Upper lobe of left lung (tissue), 6 donors: ENCODE measurements around the gene NRDC. TPM values are rescaled to one million over a fixed set of nuclear protein-coding genes. Genes with fewer than 3 reads are reported as not detected.
"Not testable (repeated sequence)": the region's sequence is repeated elsewhere in the genome, so short reads cannot be mapped to it uniquely, and the experiment has no call there.

ENCODE experiments used
- ATAC-seq, 2 donors: fragments of 200-7000 bp; cut with Tn5 transposase; one replicate each; pipeline ENCODE4 v1.9.1; 2022; ENCODE audit warnings: mild to moderate bottlenecking in 2 of 2, moderate library complexity in 2 of 2; ENCODE audit not compliant: low FRiP score in 2 of 2
- DNase-seq, 2 donors: peaks; one replicate each; pipeline ENCODE4 v3.0.0-alpha.2; 2019 to 2020
- H3K27ac ChIP-seq, 4 donors: fragments of 200-600 bp; sonication (generic); one replicate each; pipeline ENCODE4 v1.5.1; 2016 to 2019
- H3K27me3 ChIP-seq, 4 donors: fragments of 200-600 bp; sonication (generic); one replicate each; pipeline ENCODE4 v1.5.1; 2017 to 2019
- H3K36me3 ChIP-seq, 4 donors: fragments of 200-600 bp; sonication (generic); one replicate each; pipeline ENCODE4 v1.5.1; 2016 to 2019
- H3K4me1 ChIP-seq, 4 donors: fragments of 200-600 bp; sonication (generic); one replicate each; pipeline ENCODE4 v1.5.1; 2018 to 2019
- H3K4me3 ChIP-seq, 4 donors: fragments of 200-600 bp; sonication (generic); one replicate each; pipeline ENCODE4 v1.5.1; 2017 to 2019; ENCODE audit warnings: mild to moderate bottlenecking in 2 of 4, moderate library complexity in 1 of 4
- H3K9me3 ChIP-seq, 4 donors: fragments of 200-600 bp; sonication (generic); one replicate each; pipeline ENCODE4 v1.5.1; 2018 to 2019
- EP300 ChIP-seq, 4 donors: sonication (generic); formaldehyde crosslinking; IDR thresholded peaks; one replicate each; pipeline ENCODE4 v1.5.1; 2017; ENCODE audit warnings: antibody characterized with exemption in 4 of 4, control low read depth in 2 of 4
- POLR2A ChIP-seq, 4 donors: fragments of 450-650 bp; IDR thresholded peaks; one replicate each; pipeline ENCODE4 v1.5.1; 2016 to 2017; ENCODE audit warnings: antibody characterized with exemption in 4 of 4, mild to moderate bottlenecking in 2 of 4
- POLR2AphosphoS5 ChIP-seq, 2 donors: sonication (generic); formaldehyde crosslinking; IDR thresholded peaks; one replicate each; pipeline ENCODE4 v1.5.1; 2017; ENCODE audit warnings: antibody characterized with exemption in 2 of 2
- WGBS, 2 donors: methylation state at CpG; one replicate each; pipeline ENCODE4 v1.1.5; 2017 to 2018; 5-methylcytosine and 5-hydroxymethylcytosine counted together
- total RNA-seq, 6 donors: library from RNA; depleted of rRNA in 4 of 6; stranded (reverse); fragments of >200 nt in 4 of 6; gene quantifications; one replicate each; pipeline versions ENCODE4 v1.1.0 to v1.2.1, GENCODE V29; 2016 to 2021
- TF ChIP-seq, protein P1 (sequence below), 6 experiments: fragments of 450-650 bp in 4 of 6; fragments of 200-600 bp in 2 of 6; sonication (generic) in 2 of 6; IDR thresholded peaks; one replicate each; pipeline ENCODE4 v1.5.1; 2016 to 2019; ENCODE audit warnings: antibody characterized with exemption in 6 of 6
- donor health status: DM: no; HTN: no; CAD: no; lungs with moderate emphysema.
- donor health status: DM: no; HTN: yes; CAD: no; lungs with severe emphysema.

Gene NRDC
- total RNA-seq, 6 donors from 2014 or later = 52.5 to 149 (median 106) TPM

DNA sequence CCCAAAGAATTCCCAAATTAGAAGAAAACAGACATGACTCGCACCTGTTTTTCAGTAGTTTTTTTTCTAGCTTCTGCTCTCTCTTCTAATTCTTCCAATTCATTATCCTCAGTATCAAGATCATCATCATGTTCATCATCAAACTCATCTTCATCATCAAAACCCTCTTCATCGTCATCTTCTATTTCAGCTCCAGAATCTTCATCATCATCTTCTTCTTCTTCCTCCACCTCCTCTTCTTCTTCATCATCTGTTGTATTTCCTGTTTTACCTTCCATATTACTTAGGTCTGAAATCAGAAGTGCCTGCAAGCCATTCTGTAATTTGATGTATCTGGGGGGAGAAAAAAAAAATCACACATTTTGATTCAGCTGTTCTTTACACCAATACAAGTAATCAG lies 38.3 kb downstream of the NRDC start:
- ATAC-seq = no peak
- 99 to 100% methylated on average over 2 of the region's 2 CpGs for WGBS, 2 donors

GRCh38 chr1:51839094-51839493 lies 39.4 kb downstream of the NRDC start:
- Histone ChIP-seq H3K27ac (no peak overlapping the region), H3K4me3 (no peak overlapping the region), H3K36me3 (peaks cover 0 to 44% (median 9%) of the 10 kb centered on the region in 4 donors), H3K9me3 (no peaks in the 10 kb centered on the region), H3K27me3 (no peaks in the 10 kb centered on the region), H3K4me1 (no peaks in the 10 kb centered on the region)
- WGBS, 2 donors = 88 to 100% methylated on average over 1 of the region's 1 CpG
- no peak for ATAC-seq
- no peak for DNase-seq
- TF ChIP-seq EP300 (IDR thresholded peaks at IDR 0.05) (no peak), POLR2A (IDR thresholded peaks at IDR 0.05) (no peak), POLR2AphosphoS5 (IDR thresholded peaks at IDR 0.05) (no peak)
- TF ChIP-seq, protein P1, sequence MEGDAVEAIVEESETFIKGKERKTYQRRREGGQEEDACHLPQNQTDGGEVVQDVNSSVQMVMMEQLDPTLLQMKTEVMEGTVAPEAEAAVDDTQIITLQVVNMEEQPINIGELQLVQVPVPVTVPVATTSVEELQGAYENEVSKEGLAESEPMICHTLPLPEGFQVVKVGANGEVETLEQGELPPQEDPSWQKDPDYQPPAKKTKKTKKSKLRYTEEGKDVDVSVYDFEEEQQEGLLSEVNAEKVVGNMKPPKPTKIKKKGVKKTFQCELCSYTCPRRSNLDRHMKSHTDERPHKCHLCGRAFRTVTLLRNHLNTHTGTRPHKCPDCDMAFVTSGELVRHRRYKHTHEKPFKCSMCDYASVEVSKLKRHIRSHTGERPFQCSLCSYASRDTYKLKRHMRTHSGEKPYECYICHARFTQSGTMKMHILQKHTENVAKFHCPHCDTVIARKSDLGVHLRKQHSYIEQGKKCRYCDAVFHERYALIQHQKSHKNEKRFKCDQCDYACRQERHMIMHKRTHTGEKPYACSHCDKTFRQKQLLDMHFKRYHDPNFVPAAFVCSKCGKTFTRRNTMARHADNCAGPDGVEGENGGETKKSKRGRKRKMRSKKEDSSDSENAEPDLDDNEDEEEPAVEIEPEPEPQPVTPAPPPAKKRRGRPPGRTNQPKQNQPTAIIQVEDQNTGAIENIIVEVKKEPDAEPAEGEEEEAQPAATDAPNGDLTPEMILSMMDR (IDR thresholded peaks at IDR 0.05) = no peak

More for the DNA sequence above, 38.3 kb downstream of the NRDC start:
- Histone ChIP-seq H3K27me3 (no peaks in the 10 kb centered on the region), H3K36me3 (peaks cover 0 to 38% (median 6%) of the 10 kb centered on the region in 4 donors), H3K27ac (no peak overlapping the region), H3K9me3 (no peaks in the 10 kb centered on the region), H3K4me3 (no peak overlapping the region), H3K4me1 (peaks cover 0 to 2% (median 0%) of the 10 kb centered on the region in 4 donors)
- DNase-seq = no peak
- TF ChIP-seq POLR2AphosphoS5 (IDR thresholded peaks at IDR 0.05) = no peak
- no peak for TF ChIP-seq POLR2A (IDR thresholded peaks at IDR 0.05)
- TF ChIP-seq EP300 (IDR thresholded peaks at IDR 0.05) = no peak

DNA sequence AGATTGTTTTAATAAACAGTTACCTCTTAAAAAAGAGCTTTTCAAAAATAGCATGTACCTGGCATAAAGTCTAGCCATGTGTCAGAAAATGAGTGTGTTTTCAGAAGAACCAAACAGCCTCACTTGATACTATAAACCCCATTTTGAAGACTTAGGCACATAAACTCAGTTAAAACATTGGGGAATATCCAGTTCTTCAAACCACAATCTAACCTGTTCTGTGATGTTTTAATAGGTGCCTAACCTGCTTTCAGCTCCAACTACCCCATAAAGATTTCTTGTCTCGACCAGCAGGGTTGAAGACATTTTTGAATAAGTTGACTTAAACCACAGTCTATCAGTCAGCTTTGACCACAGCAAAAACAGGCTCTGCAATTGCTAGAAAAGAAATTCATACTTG lies 41.3 kb downstream of the NRDC start:
- Histone ChIP-seq H3K27ac (no peak overlapping the region), H3K36me3 (peaks cover 0 to 63% (median 15%) of the 10 kb centered on the region in 4 donors), H3K27me3 (no peaks in the 10 kb centered on the region), H3K4me1 (no peaks in the 10 kb centered on the region), H3K9me3 (no peaks in the 10 kb centered on the region), H3K4me3 (no peak overlapping the region)
- no peak for TF ChIP-seq POLR2A (IDR thresholded peaks at IDR 0.05)
- DNase-seq = no peak
- WGBS, 2 donors = 89 to 91% methylated on average over 1 of the region's 1 CpG
- no peak for ATAC-seq

GRCh38 chr1:51833700-51834099 lies 44.8 kb downstream of the NRDC start:
- Histone ChIP-seq H3K27me3 (no peaks in the 10 kb centered on the region), H3K27ac (no peak overlapping the region), H3K4me3 (no peak overlapping the region), H3K9me3 (no peaks in the 10 kb centered on the region), H3K36me3 (peaks cover 0 to 83% (median 16%) of the 10 kb centered on the region in 4 donors), H3K4me1 (no peaks in the 10 kb centered on the region)
- 95 to 100% methylated on average over 2 of the region's 2 CpGs for whole genome bisulfite sequencing, 2 donors
- TF ChIP-seq POLR2AphosphoS5 (IDR thresholded peaks at IDR 0.05) = no peak
- TF ChIP-seq POLR2A (IDR thresholded peaks at IDR 0.05) = no peak
- no peak for TF ChIP-seq EP300 (IDR thresholded peaks at IDR 0.05)
- TF ChIP-seq, protein P1 (IDR thresholded peaks at IDR 0.05) = no peak
- ATAC-seq = no peak
- DNase-seq = no peak

- Histone ChIP-seq H3K4me3 (no peak overlapping the region), H3K27me3 (no peaks in the 10 kb centered on the region), H3K4me1 (no peaks in the 10 kb centered on the region), H3K36me3 (peaks cover 0 to 89% (median 11%) of the 10 kb centered on the region in 4 donors), H3K27ac (no peak overlapping the region), H3K9me3 (no peaks in the 10 kb centered on the region)
- DNase-seq (no peak), ATAC-seq (no peak)
- TF ChIP-seq POLR2A (IDR thresholded peaks at IDR 0.05) = no peak
- TF ChIP-seq, protein P1 (IDR thresholded peaks at IDR 0.05) = no peak
- TF ChIP-seq POLR2AphosphoS5 (IDR thresholded peaks at IDR 0.05) = no peak
- no peak for TF ChIP-seq EP300 (IDR thresholded peaks at IDR 0.05)
- WGBS, 2 donors = 95 to 98% methylated on average over 2 of the region's 2 CpGs
Observed at GRCh38 chr1:51829058-51829457, 49.5 kb downstream of the NRDC start.

GRCh38 chr1:51819810-51820209 lies 58.7 kb downstream of the NRDC start:
- WGBS, 2 donors = 94 to 97% methylated on average over 1 of the region's 1 CpG
- no peak for ATAC-seq
- DNase-seq = no peak
- TF ChIP-seq EP300 (IDR thresholded peaks at IDR 0.05) = no peak
- TF ChIP-seq POLR2AphosphoS5 (IDR thresholded peaks at IDR 0.05) = no peak
- no peak for TF ChIP-seq POLR2A (IDR thresholded peaks at IDR 0.05)
- TF ChIP-seq, protein P1 (IDR thresholded peaks at IDR 0.05) = no peak
- no peak overlapping the region for H3K4me3 ChIP-seq
- H3K27me3 ChIP-seq = no peaks in the 10 kb centered on the region
- no peak overlapping the region for H3K27ac ChIP-seq
- no peaks in the 10 kb centered on the region for H3K9me3 ChIP-seq
- H3K36me3 ChIP-seq = peaks cover 0 to 99% (median 24%) of the 10 kb centered on the region in 4 donors
- no peaks in the 10 kb centered on the region for H3K4me1 ChIP-seq

GRCh38 chr1:51819021-51819420 lies 59.5 kb downstream of the NRDC start:
- not testable (repeated sequence) for H3K4me3 ChIP-seq, H3K27me3 ChIP-seq, H3K4me1 ChIP-seq, H3K27ac ChIP-seq, H3K9me3 ChIP-seq, DNase-seq, ATAC-seq
- peaks cover 0 to 99% (median 29%) of the 10 kb centered on the region in 4 donors for H3K36me3 ChIP-seq
- WGBS, 2 donors = 96 to 97% methylated on average over 9 of the region's 9 CpGs
